ENCODE data around the gene SLC7A10. TPM values are rescaled to one million over a fixed set of nuclear protein-coding genes. Genes with fewer than 3 reads are reported as not detected.

SLC7A10 gene
- total and polyA plus RNA-seq, 2 donors from 2014 or later = 0.41 TPM; not detected in 1

DNA sequence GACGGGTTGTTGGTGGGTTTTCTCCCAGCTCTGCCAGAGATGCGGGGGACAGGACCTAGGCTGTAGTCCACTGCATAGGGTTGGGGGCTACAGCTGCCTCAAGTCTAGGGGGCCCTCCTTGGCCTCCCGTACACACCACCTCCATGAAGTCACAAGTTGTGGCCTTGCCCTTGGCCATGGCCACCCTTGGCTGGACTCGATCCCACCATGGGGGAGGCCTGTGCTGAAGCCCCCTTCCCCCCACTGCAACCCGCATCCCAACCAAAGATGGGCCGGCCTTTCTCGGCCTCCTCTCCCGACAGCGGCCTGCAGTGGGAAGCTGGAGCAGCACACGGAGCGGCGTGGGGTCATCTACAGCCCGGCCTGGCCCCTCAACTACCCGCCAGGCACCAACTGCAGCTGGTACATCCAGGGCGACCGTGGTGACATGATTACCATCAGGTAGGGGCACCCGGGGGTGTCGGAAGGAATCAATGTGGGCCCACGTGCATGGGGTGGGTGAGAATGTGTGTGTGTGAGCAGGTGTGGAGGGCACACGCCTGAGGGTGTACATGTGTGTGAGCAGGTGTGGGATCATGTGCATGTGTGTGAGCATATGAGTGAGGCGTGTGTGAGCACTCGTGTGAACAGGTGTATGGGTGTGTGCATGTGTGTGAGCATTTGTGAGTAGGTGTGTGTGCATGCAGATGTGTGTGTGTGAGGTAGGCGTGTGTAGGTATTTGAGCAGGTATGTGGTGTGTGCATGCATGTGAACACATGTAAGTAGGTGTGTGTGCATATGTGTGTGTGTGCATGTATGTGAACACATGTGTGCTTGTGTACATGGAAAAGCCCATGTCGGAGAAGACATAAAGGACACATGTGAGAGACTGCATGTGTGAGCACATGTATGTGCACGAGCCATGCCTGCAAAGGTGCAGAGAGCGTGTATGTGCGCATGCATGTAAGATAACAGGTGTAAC lies 22.8 kb downstream of the SLC7A10 start:
- H3K27ac ChIP-seq (ENCODE audit: low read depth in 2 of 2, low read length in 2 of 2) = no peak overlapping the region
- H3K4me1 ChIP-seq (ENCODE audit: control insufficient read depth in 2 of 3, insufficient read depth in 2 of 3, low read depth in 1 of 3, low read length in 3 of 3) = no peaks in the 10 kb centered on the region
- no peaks in the 10 kb centered on the region for H3K9me3 ChIP-seq (ENCODE audit: control insufficient read depth in 2 of 3, insufficient read depth in 1 of 3, low read length in 3 of 3)
- no peak overlapping the region for H3K4me3 ChIP-seq (ENCODE audit: low read length in 3 of 3)
- peaks cover 0 to 5% (median 4%) of the 10 kb centered on the region in 3 donors for H3K36me3 ChIP-seq (ENCODE audit: control insufficient read depth in 2 of 3, insufficient read depth in 3 of 3, low read length in 3 of 3)
- no peak overlapping the region for H3K9ac ChIP-seq (ENCODE audit: low read length in 3 of 3)
- intact Hi-C loops (cut with DNase I) = no loop called here
- FAIRE-seq (no peak), DNase-seq (no peak)
- H3K27me3 ChIP-seq (ENCODE audit: control insufficient read depth, insufficient read depth, low read length) = no peaks in the 10 kb centered on the region
- TF ChIP-seq, protein P1, sequence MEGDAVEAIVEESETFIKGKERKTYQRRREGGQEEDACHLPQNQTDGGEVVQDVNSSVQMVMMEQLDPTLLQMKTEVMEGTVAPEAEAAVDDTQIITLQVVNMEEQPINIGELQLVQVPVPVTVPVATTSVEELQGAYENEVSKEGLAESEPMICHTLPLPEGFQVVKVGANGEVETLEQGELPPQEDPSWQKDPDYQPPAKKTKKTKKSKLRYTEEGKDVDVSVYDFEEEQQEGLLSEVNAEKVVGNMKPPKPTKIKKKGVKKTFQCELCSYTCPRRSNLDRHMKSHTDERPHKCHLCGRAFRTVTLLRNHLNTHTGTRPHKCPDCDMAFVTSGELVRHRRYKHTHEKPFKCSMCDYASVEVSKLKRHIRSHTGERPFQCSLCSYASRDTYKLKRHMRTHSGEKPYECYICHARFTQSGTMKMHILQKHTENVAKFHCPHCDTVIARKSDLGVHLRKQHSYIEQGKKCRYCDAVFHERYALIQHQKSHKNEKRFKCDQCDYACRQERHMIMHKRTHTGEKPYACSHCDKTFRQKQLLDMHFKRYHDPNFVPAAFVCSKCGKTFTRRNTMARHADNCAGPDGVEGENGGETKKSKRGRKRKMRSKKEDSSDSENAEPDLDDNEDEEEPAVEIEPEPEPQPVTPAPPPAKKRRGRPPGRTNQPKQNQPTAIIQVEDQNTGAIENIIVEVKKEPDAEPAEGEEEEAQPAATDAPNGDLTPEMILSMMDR (IDR thresholded peaks at IDR 0.05; ENCODE audit: borderline replicate concordance, extremely low read depth, insufficient read depth) = no peak

DNA sequence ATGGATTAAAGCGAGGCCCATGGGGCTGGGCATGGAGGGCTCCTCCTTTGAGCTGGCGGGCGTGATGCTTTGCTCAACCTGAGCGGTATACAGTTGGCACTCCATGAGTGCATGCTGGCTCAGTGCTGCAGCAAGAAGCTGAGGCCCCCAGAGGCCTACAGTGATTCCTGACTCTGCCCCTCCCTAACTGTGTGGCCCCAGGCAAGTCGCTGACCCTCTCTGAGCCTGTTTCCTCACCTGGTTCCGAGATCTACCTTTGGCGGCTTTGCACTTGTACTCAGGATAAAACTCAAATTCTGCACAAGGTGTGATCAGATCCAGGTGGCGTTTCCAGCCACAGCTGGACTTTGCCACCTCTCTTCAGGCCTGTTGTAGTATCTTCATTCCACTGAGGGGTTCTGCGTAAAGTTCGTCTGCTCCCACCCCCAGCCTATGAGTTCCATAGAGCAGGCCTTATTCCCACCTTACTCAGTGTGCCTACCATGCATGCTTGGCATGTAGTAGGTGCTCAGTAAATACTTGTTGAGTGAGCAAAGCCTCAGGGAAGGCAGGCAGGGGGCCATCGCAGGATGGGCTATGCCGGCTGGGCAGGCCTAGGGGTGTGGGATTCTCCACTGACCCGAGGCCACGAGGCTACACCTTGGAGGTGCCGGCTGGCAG lies 23.6 kb downstream of the SLC7A10 start:
- DNase-seq = no peak
- intact Hi-C loops (cut with DNase I) = no loop called here
- H3K9me3 ChIP-seq (ENCODE audit: control insufficient read depth in 2 of 3, insufficient read depth in 1 of 3, low read length in 3 of 3) = no peaks in the 10 kb centered on the region
- no peak overlapping the region for H3K27ac ChIP-seq (ENCODE audit: low read depth in 2 of 2, low read length in 2 of 2)
- FAIRE-seq = no peak
- H3K9ac ChIP-seq (ENCODE audit: low read length in 3 of 3) = no peak overlapping the region
- TF ChIP-seq, protein P1 (IDR thresholded peaks at IDR 0.05; ENCODE audit: borderline replicate concordance, extremely low read depth, insufficient read depth) = no peak
- no peaks in the 10 kb centered on the region for H3K27me3 ChIP-seq (ENCODE audit: control insufficient read depth, insufficient read depth, low read length)
- no peak overlapping the region for H3K4me3 ChIP-seq (ENCODE audit: low read length in 3 of 3)
- H3K4me1 ChIP-seq (ENCODE audit: control insufficient read depth in 2 of 3, insufficient read depth in 2 of 3, low read depth in 1 of 3, low read length in 3 of 3) = no peaks in the 10 kb centered on the region
- peaks cover 0 to 5% (median 4%) of the 10 kb centered on the region in 3 donors for H3K36me3 ChIP-seq (ENCODE audit: control insufficient read depth in 2 of 3, insufficient read depth in 3 of 3, low read length in 3 of 3)

DNA sequence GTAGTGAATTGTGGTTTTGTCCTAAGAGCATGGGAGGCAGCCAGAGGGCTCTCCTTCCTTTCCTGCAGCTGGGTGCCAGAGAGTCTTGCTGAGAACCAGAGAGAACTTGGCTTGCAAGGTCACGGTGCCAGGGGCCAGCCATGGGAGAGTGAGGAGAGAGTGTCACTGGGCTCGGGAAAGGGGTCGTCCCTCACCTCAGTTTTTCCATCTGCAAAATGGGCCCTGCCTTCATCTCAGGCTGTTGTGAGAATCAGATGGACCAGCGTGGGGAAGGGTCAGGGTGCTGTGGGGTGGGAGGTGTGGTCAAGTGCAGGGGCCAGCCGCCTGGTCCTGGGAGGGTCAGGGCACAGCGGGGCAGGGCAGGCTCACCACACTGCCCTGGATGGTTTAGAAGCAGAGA lies 24.2 kb downstream of the SLC7A10 start:
- no peak overlapping the region for H3K9ac ChIP-seq (ENCODE audit: low read length in 3 of 3)
- peaks cover 0 to 5% (median 4%) of the 10 kb centered on the region in 3 donors for H3K36me3 ChIP-seq (ENCODE audit: control insufficient read depth in 2 of 3, insufficient read depth in 3 of 3, low read length in 3 of 3)
- TF ChIP-seq, protein P1 (IDR thresholded peaks at IDR 0.05; ENCODE audit: borderline replicate concordance, extremely low read depth, insufficient read depth) = no peak
- no peaks in the 10 kb centered on the region for H3K4me1 ChIP-seq (ENCODE audit: control insufficient read depth in 2 of 3, insufficient read depth in 2 of 3, low read depth in 1 of 3, low read length in 3 of 3)
- H3K9me3 ChIP-seq (ENCODE audit: control insufficient read depth in 2 of 3, insufficient read depth in 1 of 3, low read length in 3 of 3) = no peaks in the 10 kb centered on the region
- intact Hi-C loops (cut with DNase I) = no loop called here
- no peak overlapping the region for H3K27ac ChIP-seq (ENCODE audit: low read depth in 2 of 2, low read length in 2 of 2)
- FAIRE-seq (no peak), DNase-seq (no peak)
- no peaks in the 10 kb centered on the region for H3K27me3 ChIP-seq (ENCODE audit: control insufficient read depth, insufficient read depth, low read length)
- H3K4me3 ChIP-seq (ENCODE audit: low read length in 3 of 3) = no peak overlapping the region
